ENCODE measurements around the gene ACP5.

ACP5 gene

GRCh38 chr19:11586331-11586730, 8.9 kb upstream of the ACP5 start:
- H3K27me3 ChIP-seq (replicated peaks; ENCODE audit: insufficient read depth, low read length), result peaks cover 4% of the 10 kb centered on the region; the same call in 1 of the 2 replicates
- H2AFZ ChIP-seq (ENCODE audit: low read length), result no peak overlapping the region
- no peaks in the 10 kb centered on the region for H3K9me2 ChIP-seq (replicated peaks; ENCODE audit: insufficient read depth, low read length)
- H3K36me3 ChIP-seq (replicated peaks; ENCODE audit: insufficient read depth, low read length), result no peaks in the 10 kb centered on the region
- H3K79me2 ChIP-seq (ENCODE audit: low read length), result no peaks in the 10 kb centered on the region
- H3K27ac ChIP-seq (ENCODE audit: low read length), result no peak overlapping the region
- no peak for TF ChIP-seq EZH2 (optimal IDR thresholded peaks at IDR 0.05; ENCODE audit: low read depth, low read length)
- no peak for TF ChIP-seq EZH2phosphoT487 (IDR thresholded peaks at IDR 0.05; ENCODE audit: low read length)
- TF ChIP-seq CTCF (IDR thresholded peaks at IDR 0.05; ENCODE audit: low read length), result no peak
- peaks cover 5% of the 10 kb centered on the region for H3F3A ChIP-seq (ENCODE audit: insufficient read depth, low read length)
- H4K20me1 ChIP-seq (ENCODE audit: insufficient read depth, low read length), result no peaks in the 10 kb centered on the region
- H3K9me3 ChIP-seq (replicated peaks; ENCODE audit: insufficient read depth, low read length), result no peaks in the 10 kb centered on the region
- H3K9ac ChIP-seq (ENCODE audit: low read length), result no peak overlapping the region
- H3K4me3 ChIP-seq (ENCODE audit: low read length), result no peak overlapping the region
- peaks cover 4% of the 10 kb centered on the region; the same call in 1 of the 2 replicates for H3K4me1 ChIP-seq (ENCODE audit: low read length)
- no peak overlapping the region for H3K4me2 ChIP-seq (ENCODE audit: low read depth, low read length)
- no peak for DNase-seq

GRCh38 chr19:11581740-11582139, 4.3 kb upstream of the ACP5 start:
- Histone ChIP-seq H3K9me3 (replicated peaks; ENCODE audit: insufficient read depth, low read length) (no peaks in the 10 kb centered on the region), H2AFZ (ENCODE audit: low read length) (peak overlapping the region; percentile 78), H3K36me3 (replicated peaks; ENCODE audit: insufficient read depth, low read length) (no peaks in the 10 kb centered on the region), H3K4me3 (ENCODE audit: low read length) (peak overlapping the region; percentile 9; the same call in 1 of the 2 replicates), H3K4me2 (ENCODE audit: low read depth, low read length) (peak overlapping the region; percentile 82; the same call in 1 of the 2 replicates), H3K9ac (ENCODE audit: low read length) (peak overlapping the region; percentile 51), H3K9me2 (replicated peaks; ENCODE audit: insufficient read depth, low read length) (no peaks in the 10 kb centered on the region), H3K27me3 (replicated peaks; ENCODE audit: insufficient read depth, low read length) (no peaks in the 10 kb centered on the region; the same call in 1 of the 2 replicates), H3F3A (ENCODE audit: insufficient read depth, low read length) (peaks cover 5% of the 10 kb centered on the region), H3K79me2 (ENCODE audit: low read length) (no peaks in the 10 kb centered on the region), H3K4me1 (ENCODE audit: low read length) (peaks cover 10% of the 10 kb centered on the region), H3K27ac (ENCODE audit: low read length) (peak overlapping the region; percentile 68; the same call in 1 of the 2 replicates), H4K20me1 (ENCODE audit: insufficient read depth, low read length) (no peaks in the 10 kb centered on the region)
- DNase-seq, result peak; percentile 79
- no peak for TF ChIP-seq CTCF (IDR thresholded peaks at IDR 0.05; ENCODE audit: low read length)
- no peak for TF ChIP-seq EZH2 (optimal IDR thresholded peaks at IDR 0.05; ENCODE audit: low read depth, low read length)
- TF ChIP-seq EZH2phosphoT487 (IDR thresholded peaks at IDR 0.05; ENCODE audit: low read length), result no peak

GRCh38 chr19:11580116-11580515, 2.7 kb upstream of the ACP5 start:
- H4K20me1 ChIP-seq (ENCODE audit: insufficient read depth, low read length), result no peaks in the 10 kb centered on the region
- H3K27me3 ChIP-seq (replicated peaks; ENCODE audit: insufficient read depth, low read length), result no peaks in the 10 kb centered on the region; the same call in 1 of the 2 replicates
- no peaks in the 10 kb centered on the region for H3K9me2 ChIP-seq (replicated peaks; ENCODE audit: insufficient read depth, low read length)
- peaks cover 10% of the 10 kb centered on the region for H3K4me1 ChIP-seq (ENCODE audit: low read length)
- H3K9me3 ChIP-seq (replicated peaks; ENCODE audit: insufficient read depth, low read length), result no peaks in the 10 kb centered on the region
- no peak overlapping the region for H3K27ac ChIP-seq (ENCODE audit: low read length)
- peaks cover 5% of the 10 kb centered on the region for H3F3A ChIP-seq (ENCODE audit: insufficient read depth, low read length)
- TF ChIP-seq CTCF (IDR thresholded peaks at IDR 0.05; ENCODE audit: low read length) (no peak), EZH2phosphoT487 (IDR thresholded peaks at IDR 0.05; ENCODE audit: low read length) (no peak), EZH2 (optimal IDR thresholded peaks at IDR 0.05; ENCODE audit: low read depth, low read length) (no peak)
- no peak overlapping the region for H3K4me3 ChIP-seq (ENCODE audit: low read length)
- H3K9ac ChIP-seq (ENCODE audit: low read length), result no peak overlapping the region
- no peak overlapping the region for H3K4me2 ChIP-seq (ENCODE audit: low read depth, low read length)
- H2AFZ ChIP-seq (ENCODE audit: low read length), result no peak overlapping the region
- no peaks in the 10 kb centered on the region for H3K79me2 ChIP-seq (ENCODE audit: low read length)
- DNase-seq, result no peak
- H3K36me3 ChIP-seq (replicated peaks; ENCODE audit: insufficient read depth, low read length), result no peaks in the 10 kb centered on the region

Data from MM.1S (cell line).